GM12874 (cell line): Measurements from ENCODE around the gene EVX2.

Experiments
- TF ChIP-seq, protein P1 (sequence below): IDR thresholded peaks from 2 replicates; pipeline ENCODE4 v1.5.1; 2011; ENCODE audit warnings: low read depth, mild to moderate bottlenecking, control low read depth, low read length, moderate library complexity; ENCODE audit not compliant: insufficient read depth

The EVX2 gene

DNA sequence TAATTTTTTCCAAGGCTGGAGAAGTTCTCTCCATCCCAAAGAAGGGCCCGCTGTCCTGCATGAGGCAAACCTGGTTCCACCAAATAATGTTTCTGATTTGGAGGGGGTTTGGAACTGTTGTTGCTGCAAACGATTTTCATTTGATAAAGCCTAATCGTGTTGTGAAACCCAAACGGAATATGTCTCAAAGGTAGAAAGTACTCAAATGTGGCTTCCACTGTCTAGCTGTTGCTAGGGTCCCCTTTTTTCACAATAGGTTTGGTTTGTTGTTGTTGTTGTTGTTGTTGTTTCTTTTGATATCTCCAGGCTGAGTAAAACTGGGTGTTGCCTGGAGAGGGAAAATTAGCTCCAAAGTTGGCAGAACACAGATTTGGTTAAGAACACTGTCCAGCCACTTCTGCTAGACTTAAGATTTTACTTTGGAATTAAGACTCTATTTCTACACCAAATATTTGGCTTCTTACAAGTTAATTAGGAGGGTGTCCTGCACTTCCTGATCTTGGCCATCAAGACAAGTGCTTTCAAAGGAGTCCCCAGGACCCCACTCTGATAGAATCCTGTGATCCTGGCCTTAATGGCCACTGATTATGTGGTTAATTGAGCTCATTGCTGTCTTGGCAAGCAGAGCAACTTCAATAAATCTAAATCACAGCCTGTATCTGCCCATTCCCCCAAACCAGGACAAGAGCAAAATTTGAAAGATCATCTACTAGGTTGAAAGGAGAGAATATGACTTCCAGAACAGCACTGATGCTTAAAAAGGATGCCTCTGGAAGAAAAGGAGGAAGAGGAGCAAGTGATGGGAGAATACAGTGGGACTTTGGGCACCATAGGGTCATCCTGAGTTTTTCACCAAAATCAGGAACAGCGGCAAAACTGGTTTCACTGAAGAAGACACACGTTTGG, 5.4 kb upstream of the EVX2 start:
- TF ChIP-seq, protein P1, sequence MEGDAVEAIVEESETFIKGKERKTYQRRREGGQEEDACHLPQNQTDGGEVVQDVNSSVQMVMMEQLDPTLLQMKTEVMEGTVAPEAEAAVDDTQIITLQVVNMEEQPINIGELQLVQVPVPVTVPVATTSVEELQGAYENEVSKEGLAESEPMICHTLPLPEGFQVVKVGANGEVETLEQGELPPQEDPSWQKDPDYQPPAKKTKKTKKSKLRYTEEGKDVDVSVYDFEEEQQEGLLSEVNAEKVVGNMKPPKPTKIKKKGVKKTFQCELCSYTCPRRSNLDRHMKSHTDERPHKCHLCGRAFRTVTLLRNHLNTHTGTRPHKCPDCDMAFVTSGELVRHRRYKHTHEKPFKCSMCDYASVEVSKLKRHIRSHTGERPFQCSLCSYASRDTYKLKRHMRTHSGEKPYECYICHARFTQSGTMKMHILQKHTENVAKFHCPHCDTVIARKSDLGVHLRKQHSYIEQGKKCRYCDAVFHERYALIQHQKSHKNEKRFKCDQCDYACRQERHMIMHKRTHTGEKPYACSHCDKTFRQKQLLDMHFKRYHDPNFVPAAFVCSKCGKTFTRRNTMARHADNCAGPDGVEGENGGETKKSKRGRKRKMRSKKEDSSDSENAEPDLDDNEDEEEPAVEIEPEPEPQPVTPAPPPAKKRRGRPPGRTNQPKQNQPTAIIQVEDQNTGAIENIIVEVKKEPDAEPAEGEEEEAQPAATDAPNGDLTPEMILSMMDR = no peak

DNA sequence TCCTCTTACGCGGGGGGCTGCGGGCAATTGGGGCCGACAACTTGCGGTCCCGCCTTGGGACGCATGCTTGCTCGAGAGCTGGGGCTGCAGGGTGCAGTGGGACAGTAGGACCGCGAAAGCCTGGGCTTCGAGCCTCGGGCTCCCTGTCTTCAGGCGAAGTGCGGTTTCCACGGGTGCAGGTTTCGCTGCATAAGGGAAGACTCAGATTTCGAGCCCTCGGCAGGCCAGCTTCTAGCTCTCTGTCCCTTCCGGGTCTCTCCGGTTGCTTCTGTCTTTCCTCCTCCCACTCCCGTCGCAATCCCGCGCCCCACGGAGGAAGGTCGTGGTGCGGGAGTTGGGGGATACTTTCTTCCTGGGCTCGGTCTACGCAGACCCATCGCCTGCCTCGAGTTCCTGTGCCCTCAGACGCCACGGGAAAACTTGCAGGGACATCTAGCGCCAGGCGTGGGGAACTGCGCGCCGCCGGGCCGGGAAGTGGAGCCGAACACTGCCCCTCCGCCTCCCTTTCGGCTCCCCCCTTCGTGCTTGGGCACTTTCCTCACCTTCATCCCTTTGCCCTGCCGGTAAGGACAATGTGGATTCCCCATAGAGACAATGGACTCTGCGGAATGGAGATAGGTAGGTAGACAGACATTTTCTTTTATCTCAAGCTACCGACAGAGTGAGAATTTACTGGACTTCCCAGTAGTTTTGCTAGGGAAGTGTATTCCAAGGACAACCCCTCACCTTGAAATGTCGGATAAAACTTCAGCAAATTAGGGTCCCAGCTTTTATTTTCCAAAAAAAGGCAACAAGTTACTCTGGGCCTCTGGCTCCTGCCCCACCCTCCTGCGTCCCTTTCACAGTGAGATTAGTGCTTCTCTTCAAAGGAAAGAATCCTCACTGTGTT, 4.5 kb upstream of the EVX2 start:
- TF ChIP-seq, protein P1 = peak; percentile 79

DNA sequence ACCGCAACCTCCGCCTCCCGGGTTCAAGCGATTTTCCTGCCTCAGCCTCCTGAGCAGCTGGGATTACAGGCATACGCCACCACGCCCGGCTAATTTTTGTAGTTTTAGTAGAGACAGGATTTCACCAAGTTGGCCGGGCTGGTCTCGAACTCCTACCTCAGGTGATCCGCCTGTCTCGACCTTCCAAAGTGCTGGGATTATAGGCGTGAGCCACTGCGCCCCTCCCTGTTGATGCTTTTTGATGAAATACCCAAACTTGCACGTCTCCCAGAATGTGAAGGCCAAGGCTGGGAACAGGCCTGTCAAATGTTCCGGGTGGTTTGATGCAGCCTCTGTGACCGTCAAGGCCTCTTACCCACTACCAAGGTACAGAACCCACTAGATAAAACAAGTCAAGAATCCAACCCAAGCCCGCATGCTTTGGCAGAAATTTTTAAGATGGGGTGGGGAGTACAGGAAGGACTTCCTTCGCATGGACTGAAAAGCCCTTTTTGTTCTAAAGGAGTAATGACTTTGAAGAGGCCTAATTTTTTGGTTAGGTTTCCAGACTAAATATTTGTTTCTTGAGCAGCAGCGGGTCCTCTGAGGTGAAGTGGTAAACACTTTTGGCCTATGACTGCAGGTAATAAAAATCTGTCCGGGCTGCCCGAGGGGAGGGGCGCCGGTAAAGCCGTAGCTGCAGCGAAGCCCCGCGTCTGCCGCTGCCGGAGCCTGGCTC, 3.7 kb upstream of the EVX2 start:
- TF ChIP-seq, protein P1 = no peak

DNA sequence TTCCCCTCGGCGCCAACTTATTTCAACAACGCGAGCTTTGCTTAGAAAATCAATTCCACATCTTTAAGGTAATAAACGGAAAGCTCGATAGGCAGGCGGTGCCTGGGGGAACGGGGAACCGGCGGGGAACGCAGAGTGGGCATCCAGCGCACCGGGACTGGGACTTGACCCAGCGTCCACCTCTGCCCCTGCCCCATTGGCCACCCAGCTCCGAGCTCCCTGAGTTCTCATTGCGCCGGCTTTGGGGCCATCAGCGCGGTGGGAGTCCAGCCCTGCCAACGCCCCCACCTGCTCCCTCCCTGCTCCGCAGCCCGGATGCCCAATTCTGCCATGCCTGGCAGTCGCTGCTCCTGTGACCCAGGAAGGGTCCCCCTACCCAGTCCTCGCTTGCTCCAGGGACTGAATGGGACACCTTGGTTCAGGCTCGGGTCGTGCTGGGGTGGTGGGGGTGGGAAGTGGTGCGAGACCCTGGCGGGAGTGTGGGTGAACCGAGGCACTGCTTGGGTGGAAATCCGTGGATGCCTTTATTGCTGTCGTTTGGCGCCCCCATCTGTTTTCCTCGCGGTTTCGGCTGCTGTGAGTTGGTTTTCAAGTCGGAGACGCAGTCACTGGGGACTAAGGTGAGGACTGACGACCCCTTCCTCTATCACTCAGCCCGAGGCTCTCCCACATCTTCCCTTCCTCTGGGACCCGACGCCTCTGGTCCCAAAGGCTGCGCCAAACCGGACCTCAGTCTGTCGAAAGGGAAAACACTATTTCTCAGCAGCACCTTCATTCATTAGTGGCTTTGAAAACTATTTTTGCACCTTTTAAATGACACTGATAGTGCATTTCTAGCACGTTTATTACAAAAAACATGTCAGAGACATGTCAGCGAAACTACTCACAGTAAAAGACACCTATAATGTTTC, 2.4 kb upstream of the EVX2 start:
- TF ChIP-seq, protein P1 = peak; percentile 37; the same call in 1 of the 2 replicates

DNA sequence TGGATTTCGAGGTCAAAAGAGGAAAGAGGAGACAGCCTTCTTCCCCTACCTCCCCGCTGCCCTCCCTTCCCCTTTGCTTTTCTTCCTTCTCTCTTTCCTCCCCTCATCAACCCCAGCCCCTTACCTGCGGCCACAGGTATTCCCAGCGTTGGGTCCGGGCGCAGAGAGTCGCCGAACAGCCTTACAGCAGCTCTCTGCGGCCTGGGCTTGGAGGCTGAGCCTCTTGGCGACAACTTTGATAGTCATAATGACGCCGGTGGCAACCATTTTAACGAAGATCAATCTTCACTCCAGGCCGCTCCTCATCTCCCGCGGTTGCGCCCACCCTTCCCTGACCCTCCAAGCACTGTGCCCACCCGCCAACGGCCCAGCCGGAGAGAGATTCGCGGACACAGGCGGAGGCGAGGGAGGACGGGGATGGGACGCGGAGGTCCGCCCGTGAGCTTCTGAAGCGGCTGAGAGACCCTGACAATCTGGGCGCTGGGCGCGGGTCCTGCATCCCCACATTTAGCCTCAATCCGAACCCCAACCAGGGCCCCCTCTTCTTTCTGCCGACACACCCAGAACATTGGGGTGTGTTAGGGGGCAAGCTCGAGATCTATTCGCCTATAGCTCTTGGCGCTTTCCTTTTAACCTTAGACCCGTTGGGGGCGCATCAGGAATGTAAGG, 1.5 kb upstream of the EVX2 start:
- TF ChIP-seq, protein P1 = no peak

DNA sequence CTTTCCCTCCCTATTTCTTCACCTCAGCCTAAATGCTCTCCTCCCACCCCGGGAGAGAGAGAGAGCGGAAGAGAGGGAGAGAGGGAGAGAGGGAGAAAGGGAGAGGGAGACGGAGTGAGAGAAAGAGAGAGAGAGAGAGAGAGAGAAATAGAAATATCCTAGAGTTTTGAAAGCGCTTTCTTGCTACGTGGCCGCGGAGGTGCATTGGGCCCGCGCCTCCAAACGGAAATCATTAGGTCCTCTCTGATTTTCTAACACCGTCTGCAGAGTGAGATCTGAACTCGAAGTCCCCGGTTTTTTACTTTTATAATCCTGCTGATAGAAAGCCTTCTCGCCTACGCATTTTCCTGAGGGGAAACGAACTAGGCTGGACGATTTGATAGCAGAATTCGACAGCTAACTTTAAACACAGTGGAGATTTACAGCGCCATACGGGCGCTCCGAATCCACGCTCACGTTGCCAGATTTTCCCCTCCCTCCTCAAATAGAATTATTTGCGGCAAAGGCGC, 903 bp upstream of the EVX2 start:
- TF ChIP-seq, protein P1 = no peak
